Loucy (cell line): ENCODE data around the gene GAB1.

Experiments used
- H2AFZ ChIP-seq: fragments of 200-600 bp; sonication (generic); 2 replicates; pipeline ENCODE4 v1.6.0; 2016; ENCODE audit warnings: antibody characterized with exemption, mild to moderate bottlenecking, low read length, moderate library complexity
- H3F3A ChIP-seq: fragments of 200-600 bp; 2 replicates; pipeline ENCODE4 v1.6.0; 2016; ENCODE audit warnings: antibody characterized with exemption, low read depth, mild to moderate bottlenecking
- H3K27me3 ChIP-seq: fragments of 200-600 bp; sonication (generic); 2 replicates; pipeline ENCODE4 v1.6.1; 2014; ENCODE audit warnings: low read length, mild to moderate bottlenecking; ENCODE audit not compliant: insufficient read depth, poor library complexity, severe bottlenecking
- H3K36me3 ChIP-seq: fragments of 200-600 bp; sonication (generic); 2 replicates; pipeline ENCODE4 v1.6.1; 2016; ENCODE audit warnings: low read length; ENCODE audit not compliant: insufficient read depth
- H3K4me1 ChIP-seq: fragments of 200-600 bp; sonication (generic); 2 replicates; pipeline ENCODE4 v1.5.1; 2014; ENCODE audit warnings: low read length, mild to moderate bottlenecking; ENCODE audit not compliant: insufficient read depth, poor library complexity, severe bottlenecking
- H3K4me2 ChIP-seq: fragments of 200-600 bp; sonication (generic); 2 replicates; pipeline ENCODE4 v1.6.0; 2014; ENCODE audit warnings: antibody characterized with exemption, low read length, low read depth, mild to moderate bottlenecking; ENCODE audit not compliant: poor library complexity, severe bottlenecking
- H3K4me3 ChIP-seq: fragments of 200-600 bp; sonication (generic); 2 replicates; pipeline ENCODE4 v1.5.1; 2014; ENCODE audit warnings: low read length, mild to moderate bottlenecking, mixed read lengths; ENCODE audit not compliant: poor library complexity, severe bottlenecking
- H3K79me2 ChIP-seq: fragments of 200-600 bp; sonication (generic); 2 replicates; pipeline ENCODE4 v1.6.1; 2014; ENCODE audit warnings: low read length; ENCODE audit not compliant: insufficient read depth
- H3K9ac ChIP-seq: fragments of 200-600 bp; sonication (generic); 2 replicates; pipeline ENCODE4 v1.6.0; 2014; ENCODE audit warnings: mild to moderate bottlenecking, low read depth, low read length, moderate library complexity; ENCODE audit not compliant: poor library complexity, severe bottlenecking
- H3K9me2 ChIP-seq: fragments of 200-600 bp; sonication (generic); replicated peaks from 2 replicates; pipeline ENCODE4 v1.6.1; 2016; ENCODE audit warnings: low read depth, low read length, mixed read lengths
- H3K9me3 ChIP-seq: fragments of 200-600 bp; sonication (generic); 2 replicates; pipeline ENCODE4 v1.6.1; 2014; ENCODE audit warnings: mild to moderate bottlenecking, antibody characterized with exemption, low read length, low read depth; ENCODE audit not compliant: insufficient read depth
- H4K20me1 ChIP-seq: fragments of 200-600 bp; sonication (generic); 2 replicates; pipeline ENCODE4 v1.6.0; 2014; ENCODE audit warnings: antibody characterized with exemption, low read length, mild to moderate bottlenecking; ENCODE audit not compliant: insufficient read depth, poor library complexity, severe bottlenecking
- EZH2phosphoT487 ChIP-seq: fragments of 200-600 bp; IDR thresholded peaks from 2 replicates; pipeline ENCODE4 v1.6.1; 2018; ENCODE audit warnings: antibody characterized with exemption, mild to moderate bottlenecking, moderate library complexity, borderline replicate concordance
- TF ChIP-seq, protein P1 (sequence below): fragments of 200-600 bp; sonication (generic); conservative IDR thresholded peaks from 2 replicates; pipeline ENCODE4 v1.5.1; 2014; ENCODE audit warnings: mild to moderate bottlenecking, antibody characterized with exemption, low read length

The GAB1 gene

DNA sequence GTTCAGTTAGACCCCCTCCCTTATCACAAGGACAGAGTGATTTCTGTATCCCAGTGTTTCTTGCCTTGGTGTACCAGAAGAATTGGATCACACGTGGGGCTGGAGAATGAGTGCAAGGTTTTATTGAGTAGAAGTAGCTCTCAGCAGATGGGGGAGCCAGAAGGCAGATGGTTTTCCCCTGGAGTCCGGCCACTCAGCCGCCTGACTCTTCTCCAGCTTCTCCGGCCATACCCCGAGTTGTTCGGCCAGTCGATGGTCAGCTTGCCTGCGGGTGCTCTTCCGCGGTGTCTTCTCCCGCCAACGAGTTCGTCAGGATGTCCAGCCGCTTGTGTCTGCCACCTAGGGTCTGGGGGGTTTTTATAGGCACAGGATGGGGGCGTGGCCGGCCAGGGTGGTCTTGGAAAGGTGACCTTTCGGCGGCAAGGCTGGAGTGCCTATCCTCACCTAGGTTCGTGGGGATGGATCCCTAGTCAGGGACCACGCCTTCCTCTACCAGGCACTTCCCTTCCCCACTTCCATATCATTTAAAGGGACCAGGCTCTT is 14.5 kb downstream of the GAB1 start:
- no peaks in the 10 kb centered on the region for H3F3A ChIP-seq
- no peaks in the 10 kb centered on the region for H3K27me3 ChIP-seq
- no peak for TF ChIP-seq EZH2phosphoT487
- TF ChIP-seq, protein P1, sequence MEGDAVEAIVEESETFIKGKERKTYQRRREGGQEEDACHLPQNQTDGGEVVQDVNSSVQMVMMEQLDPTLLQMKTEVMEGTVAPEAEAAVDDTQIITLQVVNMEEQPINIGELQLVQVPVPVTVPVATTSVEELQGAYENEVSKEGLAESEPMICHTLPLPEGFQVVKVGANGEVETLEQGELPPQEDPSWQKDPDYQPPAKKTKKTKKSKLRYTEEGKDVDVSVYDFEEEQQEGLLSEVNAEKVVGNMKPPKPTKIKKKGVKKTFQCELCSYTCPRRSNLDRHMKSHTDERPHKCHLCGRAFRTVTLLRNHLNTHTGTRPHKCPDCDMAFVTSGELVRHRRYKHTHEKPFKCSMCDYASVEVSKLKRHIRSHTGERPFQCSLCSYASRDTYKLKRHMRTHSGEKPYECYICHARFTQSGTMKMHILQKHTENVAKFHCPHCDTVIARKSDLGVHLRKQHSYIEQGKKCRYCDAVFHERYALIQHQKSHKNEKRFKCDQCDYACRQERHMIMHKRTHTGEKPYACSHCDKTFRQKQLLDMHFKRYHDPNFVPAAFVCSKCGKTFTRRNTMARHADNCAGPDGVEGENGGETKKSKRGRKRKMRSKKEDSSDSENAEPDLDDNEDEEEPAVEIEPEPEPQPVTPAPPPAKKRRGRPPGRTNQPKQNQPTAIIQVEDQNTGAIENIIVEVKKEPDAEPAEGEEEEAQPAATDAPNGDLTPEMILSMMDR: no peak
- H3K4me3 ChIP-seq: no peak overlapping the region
- no peak overlapping the region for H3K4me2 ChIP-seq
- H3K79me2 ChIP-seq: peaks cover 55% of the 10 kb centered on the region
- no peaks in the 10 kb centered on the region for H3K9me2 ChIP-seq
- H3K4me1 ChIP-seq: peaks cover 24% of the 10 kb centered on the region
- H2AFZ ChIP-seq: no peak overlapping the region
- H3K9me3 ChIP-seq: no peaks in the 10 kb centered on the region
- H4K20me1 ChIP-seq: peaks cover 4% of the 10 kb centered on the region
- no peaks in the 10 kb centered on the region for H3K36me3 ChIP-seq
- no peak overlapping the region for H3K9ac ChIP-seq

DNA sequence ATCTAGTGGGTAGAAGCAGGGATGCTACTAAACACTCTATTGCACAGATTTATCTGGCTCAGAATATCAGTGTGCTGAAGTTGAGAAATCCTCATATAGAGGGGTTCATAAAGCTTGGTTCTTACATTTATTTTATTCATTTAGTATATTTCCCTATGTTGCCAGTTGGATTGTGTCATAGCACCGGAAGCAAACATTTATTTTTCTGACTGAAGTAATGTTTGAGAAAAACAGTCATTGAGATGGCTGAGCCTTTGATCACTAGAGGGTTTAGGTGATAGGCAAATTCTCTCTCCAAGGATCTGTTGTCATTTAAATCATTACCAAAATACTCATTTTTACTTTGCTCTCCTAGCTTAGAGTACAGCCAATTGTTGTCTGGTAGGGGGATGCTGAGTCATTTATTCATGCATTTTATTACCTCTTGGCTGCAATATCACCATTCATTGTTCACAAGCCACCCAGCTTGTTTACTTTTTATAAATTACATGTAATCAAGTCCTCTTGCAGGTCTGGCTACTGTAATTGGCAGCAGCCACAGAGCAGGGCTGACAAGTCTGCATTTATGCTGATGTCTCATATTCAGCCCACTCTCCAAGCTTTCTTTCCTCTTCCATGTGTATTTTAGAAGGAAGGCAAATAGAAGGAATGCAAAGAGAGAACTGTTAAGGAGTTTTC is 15.2 kb downstream of the GAB1 start:
- Histone ChIP-seq H3K36me3 (no peaks in the 10 kb centered on the region), H3F3A (no peaks in the 10 kb centered on the region), H3K9me3 (no peaks in the 10 kb centered on the region), H3K79me2 (peaks cover 62% of the 10 kb centered on the region), H2AFZ (no peak overlapping the region), H3K9me2 (no peaks in the 10 kb centered on the region), H4K20me1 (peaks cover 7% of the 10 kb centered on the region), H3K9ac (no peak overlapping the region), H3K4me2 (no peak overlapping the region), H3K4me1 (peaks cover 31% of the 10 kb centered on the region), H3K4me3 (no peak overlapping the region), H3K27me3 (no peaks in the 10 kb centered on the region)
- TF ChIP-seq, protein P1: no peak
- TF ChIP-seq EZH2phosphoT487: no peak

DNA sequence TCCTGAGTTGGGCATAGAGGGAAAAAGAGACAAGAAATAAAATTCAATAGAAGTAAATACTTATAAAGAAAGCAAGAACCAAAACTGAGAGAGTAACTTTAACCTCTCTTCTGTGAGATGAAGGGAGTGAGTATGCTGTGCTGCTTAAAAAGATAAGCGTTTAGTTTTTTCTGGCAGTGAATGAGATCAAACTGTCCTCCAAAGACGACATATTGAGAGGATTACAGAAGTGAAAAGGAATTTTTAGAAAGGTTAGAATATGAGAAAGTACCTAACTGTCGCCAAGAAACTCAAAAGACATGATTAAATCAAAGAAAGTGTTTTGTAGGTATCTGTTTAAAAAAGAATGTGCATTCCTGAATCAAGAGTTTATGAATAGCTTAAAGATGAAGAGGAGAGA is 16.0 kb downstream of the GAB1 start:
- H3K36me3 ChIP-seq: no peaks in the 10 kb centered on the region
- H3K4me2 ChIP-seq: no peak overlapping the region
- H4K20me1 ChIP-seq: peaks cover 7% of the 10 kb centered on the region
- H3K9me3 ChIP-seq: no peaks in the 10 kb centered on the region
- no peak overlapping the region for H3K4me3 ChIP-seq
- H3K9ac ChIP-seq: no peak overlapping the region
- no peaks in the 10 kb centered on the region for H3K9me2 ChIP-seq
- H3K4me1 ChIP-seq: peaks cover 38% of the 10 kb centered on the region
- TF ChIP-seq, protein P1: no peak
- no peaks in the 10 kb centered on the region for H3F3A ChIP-seq
- H3K79me2 ChIP-seq: peaks cover 69% of the 10 kb centered on the region
- H3K27me3 ChIP-seq: no peaks in the 10 kb centered on the region
- no peak overlapping the region for H2AFZ ChIP-seq
